ENCODE measurements around the gene SMYD4.
A peak's percentile ranks its signal among the peaks of the same experiment; 100 is the strongest.
"Not testable (repeated sequence)": the region's sequence is repeated elsewhere in the genome, so short reads cannot be mapped to it uniquely, and the experiment has no call there.

SMYD4 gene

GRCh38 chr17:1783834-1784611 lies 45.7 kb downstream of the SMYD4 start:
- no peak for DNase-seq (ENCODE audit: low read depth in 2 of 2)

GRCh38 chr17:1783271-1783670 lies 46.4 kb downstream of the SMYD4 start:
- DNase-seq (ENCODE audit: low read depth in 2 of 2): no peak

- DNase-seq (ENCODE audit: low read depth in 2 of 2): no peak
These were observed 47.5 kb downstream of the SMYD4 start for GRCh38 chr17:1782171-1782567.

- DNase-seq (ENCODE audit: low read depth in 2 of 2): no peak
These were observed 50.1 kb downstream of the SMYD4 start for GRCh38 chr17:1779571-1780131.

GRCh38 chr17:1776857-1777256 lies 52.8 kb downstream of the SMYD4 start:
- DNase-seq (ENCODE audit: low read depth in 2 of 2): no peak

- no peak for DNase-seq (ENCODE audit: low read depth in 2 of 2)
These were observed 53.4 kb downstream of the SMYD4 start for GRCh38 chr17:1776328-1776727.

GRCh38 chr17:1774390-1775176 lies 55.1 kb downstream of the SMYD4 start:
- no peak for DNase-seq (ENCODE audit: low read depth in 2 of 2)

- no peak for DNase-seq (ENCODE audit: low read depth in 2 of 2)
These were observed 56.0 kb downstream of the SMYD4 start for GRCh38 chr17:1773696-1774181.

GRCh38 chr17:1773000-1773695 lies 56.6 kb downstream of the SMYD4 start:
- not testable (repeated sequence) for DNase-seq (ENCODE audit: low read depth in 2 of 2)

GRCh38 chr17:1769822-1770477 lies 59.8 kb downstream of the SMYD4 start:
- no peak for DNase-seq (ENCODE audit: low read depth in 2 of 2)

GRCh38 chr17:1767358-1767757 lies 62.3 kb downstream of the SMYD4 start:
- no peak for DNase-seq (ENCODE audit: low read depth in 2 of 2)

- DNase-seq (ENCODE audit: low read depth in 2 of 2): no peak
These were observed 63.1 kb downstream of the SMYD4 start for GRCh38 chr17:1766382-1767135.

- DNase-seq (ENCODE audit: low read depth in 2 of 2): no peak
These were observed 64.1 kb downstream of the SMYD4 start for GRCh38 chr17:1765576-1765975.

- not testable (repeated sequence) for DNase-seq (ENCODE audit: low read depth in 2 of 2)
These were observed 65.0 kb downstream of the SMYD4 start for GRCh38 chr17:1764705-1765104.

GRCh38 chr17:1764284-1764683 lies 65.4 kb downstream of the SMYD4 start:
- peak; percentile 16 to 28 for DNase-seq (ENCODE audit: low read depth in 2 of 2)

- DNase-seq (ENCODE audit: low read depth in 2 of 2): no peak
These were observed 66.5 kb downstream of the SMYD4 start for GRCh38 chr17:1762901-1763898.

- DNase-seq (ENCODE audit: low read depth in 2 of 2): no peak
These were observed 67.3 kb downstream of the SMYD4 start for GRCh38 chr17:1762233-1762900.

GRCh38 chr17:1759529-1759928 lies 70.2 kb downstream of the SMYD4 start:
- DNase-seq (ENCODE audit: low read depth in 2 of 2): no peak

GRCh38 chr17:1758807-1759206 lies 70.9 kb downstream of the SMYD4 start:
- DNase-seq (ENCODE audit: low read depth in 2 of 2): no peak
